ENCODE results near the gene GSC2. TPM values are rescaled to one million over a fixed set of nuclear protein-coding genes. Genes with fewer than 3 reads are reported as not detected.

Gene GSC2
- total RNA-seq, 3 donors from 2014 or later, result not detected

- no peak for ATAC-seq
- DNase-seq, result no peak
- Mint-ChIP-seq H3K4me3 (no peak overlapping the region), H3K4me1 (ENCODE audit: low read depth) (peaks cover 53% of the 10 kb centered on the region), H3K36me3 (ENCODE audit: insufficient read depth) (peaks cover 3% of the 10 kb centered on the region), H3K27me3 (ENCODE audit: low read depth) (no peaks in the 10 kb centered on the region), H3K9me3 (no peaks in the 10 kb centered on the region)
These were observed 45.9 kb downstream of the GSC2 start for GRCh38 chr22:19103880-19104821.

GRCh38 chr22:19098157-19098556, 51.9 kb downstream of the GSC2 start:
- H3K36me3 Mint-ChIP-seq (ENCODE audit: insufficient read depth), result peaks cover 11% of the 10 kb centered on the region
- DNase-seq (no peak), ATAC-seq (no peak)
- no peaks in the 10 kb centered on the region for H3K27me3 Mint-ChIP-seq (ENCODE audit: low read depth)
- peaks cover 32% of the 10 kb centered on the region for H3K4me1 Mint-ChIP-seq (ENCODE audit: low read depth)
- H3K4me3 Mint-ChIP-seq, result no peak overlapping the region
- no peaks in the 10 kb centered on the region for H3K9me3 Mint-ChIP-seq

- ATAC-seq, result no peak
- H3K9me3 Mint-ChIP-seq, result no peaks in the 10 kb centered on the region
- H3K4me1 Mint-ChIP-seq (ENCODE audit: low read depth), result peaks cover 31% of the 10 kb centered on the region
- no peaks in the 10 kb centered on the region for H3K27me3 Mint-ChIP-seq (ENCODE audit: low read depth)
- peaks cover 12% of the 10 kb centered on the region for H3K36me3 Mint-ChIP-seq (ENCODE audit: insufficient read depth)
- no peak for DNase-seq
- no peak overlapping the region for H3K4me3 Mint-ChIP-seq
These were observed 52.6 kb downstream of the GSC2 start for GRCh38 chr22:19097518-19097917.

Other genes with a start within 250 kb of the GSC2 start
- 1 to 10 TPM; 1.2 to 1.6 (median 1.4) TPM for gene DGCR6, start 244.0 kb downstream of the GSC2 start, total RNA-seq
- gene PRODH, start 214.0 kb downstream of the GSC2 start, total RNA-seq, result under 1 TPM; 0.16 to 0.40 (median 0.19) TPM
- gene DGCR2, start 27.9 kb downstream of the GSC2 start, total RNA-seq, result 10 to 100 TPM; 25.8 to 27.7 (median 27.0) TPM
- gene TSSK2, start 19.0 kb downstream of the GSC2 start, total RNA-seq, result not detected
- 10 to 100 TPM; 21.8 to 22.5 (median 22.0) TPM for gene ESS2, start 5.6 kb downstream of the GSC2 start, total RNA-seq
- gene SLC25A1, start 28.4 kb upstream of the GSC2 start, total RNA-seq, result 10 to 100 TPM; 31.7 to 36.6 (median 34.1) TPM
- gene CLTCL1, start 141.4 kb upstream of the GSC2 start, total RNA-seq, result under 1 TPM; 0.16 to 0.33 (median 0.18) TPM